HCT116 (cell line): ENCODE results near the gene ADAT3. TPM values are rescaled to one million over a fixed set of nuclear protein-coding genes. Genes with fewer than 3 reads are reported as not detected.
"Not testable (repeated sequence)": the region's sequence is repeated elsewhere in the genome, so short reads cannot be mapped to it uniquely, and the experiment has no call there.

ENCODE experiments used
- ATAC-seq: fragments of 200-7000 bp; cut with Tn5 transposase; 2 replicates; pipeline ENCODE4 v1.9.1; 2020; ENCODE audit warnings: mild to moderate bottlenecking, moderate library complexity
- BruUV-seq: library from RNA; stranded (reverse); fragments of 400-500 nt; replicated peaks from 2 replicates; lab custom pipeline; 2021; lab: Mats Ljungman, UMichigan
- CTCF ChIA-PET: fragments of 300-600 bp; sonication (Branson Sonifier 250); formaldehyde crosslinking; loops from one replicate; lab custom pipeline; 2021; ENCODE audit warnings: antibody characterized with exemption; lab: Charles Lee
- POLR2A ChIA-PET: fragments of 300-600, 350-600 bp; sonication (Branson Sonifier 250); formaldehyde crosslinking; loops from one replicate; lab custom pipeline; 2021; ENCODE audit warnings: antibody characterized with exemption; lab: Charles Lee
- RAD21 ChIA-PET, 2 experiments: fragments of 300-600 bp; sonication (Branson Sonifier 250); formaldehyde crosslinking; loops; one replicate each; lab custom pipeline; 2023; ENCODE audit warnings: low total read pairs in 2 of 2; ENCODE audit not compliant: uncharacterized antibody in 2 of 2, unreplicated experiment in 2 of 2, low non-redundant PET in 1 of 2; lab: Charles Lee
- DNase-seq: peaks from one replicate; pipeline ENCODE4 v3.0.0-alpha.2; 2010; ENCODE audit warnings: low read depth, low spot score
- H2AFZ ChIP-seq: fragments of 200-600 bp; shearing (Covaris generic), sonication (generic); 2 replicates; pipeline ENCODE4 v1.6.1; 2017; ENCODE audit warnings: low read depth, mixed run types, mixed read lengths, antibody characterized with exemption, low read length; ENCODE audit not compliant: poor library complexity, severe bottlenecking
- H3K27ac ChIP-seq: 2 replicates; pipeline ENCODE4 v1.5.1; 2012; ENCODE audit warnings: low read depth, low read length
- H3K27me3 ChIP-seq: fragments of 200-600 bp; sonication (generic); 2 replicates; pipeline ENCODE4 v1.6.1; 2016; ENCODE audit warnings: mixed run types, low read length, mixed read lengths; ENCODE audit not compliant: insufficient read depth
- H3K36me3 ChIP-seq, 2 experiments: fragments of 200-500 bp in 1 of 2; fragments of 200-600 bp in 1 of 2; sonication (Bioruptor generic) in 1 of 2; sonication (generic) in 1 of 2; 2 replicates each; pipeline versions ENCODE4 v1.5.1 to v1.6.1; 2014 to 2016; ENCODE audit warnings: low read length in 2 of 2, inconsistent platforms in 1 of 2, mixed read lengths in 1 of 2, mixed run types in 1 of 2; ENCODE audit not compliant: insufficient read depth in 2 of 2, control insufficient read depth in 1 of 2
- H3K4me1 ChIP-seq, 2 experiments: fragments of 200-600 bp in 1 of 2; sonication (generic) in 1 of 2; 2 replicates each; pipeline versions ENCODE4 v1.5.1 to v1.6.1; 2012 to 2017; ENCODE audit warnings: low read length in 2 of 2, inconsistent platforms in 1 of 2, mild to moderate bottlenecking in 1 of 2, mixed read lengths in 1 of 2, mixed run types in 1 of 2, moderate library complexity in 1 of 2; ENCODE audit not compliant: insufficient read depth in 2 of 2, control insufficient read depth in 1 of 2
- H3K4me2 ChIP-seq: fragments of 200-600 bp; sonication (generic); 2 replicates; pipeline ENCODE4 v1.6.1; 2017; ENCODE audit warnings: mixed run types, low read length, mixed read lengths
- H3K4me3 ChIP-seq, 2 experiments: fragments of 200-600 bp in 1 of 2; sonication (generic) in 1 of 2; replicated peaks in 1 of 2; 2 replicates each; pipeline ENCODE4 v1.5.1; 2011 to 2016; ENCODE audit warnings: low read length in 2 of 2, control low read depth in 1 of 2, low read depth in 1 of 2, mild to moderate bottlenecking in 1 of 2, mixed read lengths in 1 of 2, mixed run types in 1 of 2
- H3K79me2 ChIP-seq: fragments of 200-600 bp; sonication (generic); 2 replicates; pipeline ENCODE4 v1.6.1; 2017; ENCODE audit warnings: mild to moderate bottlenecking, mixed run types, low read length, moderate library complexity, mixed read lengths; ENCODE audit not compliant: insufficient read depth
- H3K9ac ChIP-seq: fragments of 200-600 bp; sonication (generic); 2 replicates; pipeline ENCODE4 v1.6.1; 2016; ENCODE audit warnings: low read length, mixed read lengths
- H3K9me2 ChIP-seq: fragments of 200-600 bp; sonication (generic), shearing (Covaris generic); 2 replicates; pipeline ENCODE4 v1.6.1; 2017; ENCODE audit warnings: mixed run types, mild to moderate bottlenecking, moderate library complexity; ENCODE audit not compliant: insufficient read depth
- H3K9me3 ChIP-seq, 2 experiments: fragments of 200-500 bp in 1 of 2; fragments of 200-600 bp in 1 of 2; sonication (Bioruptor generic) in 1 of 2; sonication (generic) in 1 of 2; 2 replicates each; pipeline ENCODE4 v1.6.1; 2014 to 2017; ENCODE audit warnings: low read length in 2 of 2, mixed read lengths in 2 of 2, inconsistent platforms in 1 of 2, low read depth in 1 of 2, mild to moderate bottlenecking in 1 of 2, mixed run types in 1 of 2, moderate library complexity in 1 of 2; ENCODE audit not compliant: control insufficient read depth in 1 of 2, insufficient read depth in 1 of 2
- H4K20me1 ChIP-seq: fragments of 200-600 bp; sonication (generic), shearing (Covaris generic); 2 replicates; pipeline ENCODE4 v1.6.1; 2017; ENCODE audit warnings: mixed run types, mild to moderate bottlenecking, moderate library complexity; ENCODE audit not compliant: insufficient read depth
- intact Hi-C: fragments of 100-400 bp; cut with micrococcal nuclease; formaldehyde crosslinking; loops from 2 replicates; pipeline ENCODE4 v1.10.0; 2022
- total RNA-seq: library from RNA; stranded (reverse); gene quantifications from one replicate; pipeline ENCODE4 v1.2.1, GENCODE V29; 2021; ENCODE audit not compliant: unreplicated experiment

Gene ADAT3
- total RNA-seq, 1 experiment from 2014 or later, result 15.9 TPM

- peaks cover 11% of the 10 kb centered on the region; the same call in 1 of the 2 replicates for H4K20me1 ChIP-seq
- H3K27ac ChIP-seq, H2AFZ ChIP-seq, H3K4me3 ChIP-seq, H3K9me3 ChIP-seq, RAD21 ChIA-PET, CTCF ChIA-PET, BruUV-seq, H3K9me2 ChIP-seq, H3K4me2 ChIP-seq, H3K9ac ChIP-seq, H3K36me3 ChIP-seq, DNase-seq, POLR2A ChIA-PET, intact Hi-C loops, ATAC-seq, H3K27me3 ChIP-seq: not testable (repeated sequence)
- H3K4me1 ChIP-seq, result peaks cover 15 to 33% of the 10 kb centered on the region in 2 experiments
- peaks cover 53% of the 10 kb centered on the region for H3K79me2 ChIP-seq
Observed at GRCh38 chr19:1878583-1878982, 26.6 kb upstream of the ADAT3 start.

GRCh38 chr19:1879982-1880381, 25.2 kb upstream of the ADAT3 start:
- H3K4me2 ChIP-seq, RAD21 ChIA-PET, H4K20me1 ChIP-seq, H3K4me3 ChIP-seq, DNase-seq, BruUV-seq, POLR2A ChIA-PET, CTCF ChIA-PET, H3K27me3 ChIP-seq, intact Hi-C loops, H3K36me3 ChIP-seq, H3K9me2 ChIP-seq, H3K9me3 ChIP-seq, H2AFZ ChIP-seq, ATAC-seq, H3K27ac ChIP-seq, H3K9ac ChIP-seq: not testable (repeated sequence)
- Histone ChIP-seq H3K79me2 (peaks cover 53% of the 10 kb centered on the region), H3K4me1 (peaks cover 14 to 31% of the 10 kb centered on the region in 2 experiments; a peak in 3 of 4 replicates)
